B cell (primary cell): ENCODE measurements around the gene SMPX. TPM values are rescaled to one million over a fixed set of nuclear protein-coding genes. Genes with fewer than 3 reads are reported as not detected.

Experiments
- ATAC-seq: fragments of 200-7000 bp; cut with Tn5 transposase; one replicate; pipeline ENCODE4 v1.10.0; 2021; ENCODE audit warnings: low read depth, mild to moderate bottlenecking, moderate number of reproducible peaks, moderate library complexity
- CTCF ChIA-PET: fragments of 350-600 bp; sonication (Branson Sonifier 250); formaldehyde crosslinking; loops from one replicate; lab custom pipeline; 2021; ENCODE audit warnings: antibody characterized with exemption, inconsistent platforms; lab: Charles Lee
- POLR2A ChIA-PET: fragments of 350-600 bp; sonication (Branson Sonifier 250); formaldehyde crosslinking; loops from one replicate; lab custom pipeline; 2021; ENCODE audit warnings: antibody characterized with exemption; lab: Charles Lee
- DNase-seq: peaks from one replicate; pipeline ENCODE4 v3.0.0; 2013
- H2AFZ ChIP-seq: 2 replicates; pipeline ENCODE4 v1.6.1; 2012; ENCODE audit warnings: mild to moderate bottlenecking, low read depth, low read length; ENCODE audit not compliant: insufficient read depth, poor library complexity, severe bottlenecking
- H3K27ac ChIP-seq, 2 donors: 1 replicate in 1 of 2; 2 replicates in 1 of 2; pipeline ENCODE4 v1.5.1; 2012 to 2013; ENCODE audit warnings: low read length in 2 of 2, mild to moderate bottlenecking in 2 of 2, moderate library complexity in 1 of 2
- H3K27me3 ChIP-seq, 4 experiments: fragments of 200-600 bp in 1 of 4; sonication (generic) in 1 of 4; replicated peaks in 1 of 4; 1 replicate in 2 of 4; 2 replicates in 2 of 4; pipeline versions ENCODE4 v1.6.1 to v1.7.0; 2013 to 2016; ENCODE audit warnings: low read length in 3 of 4, mild to moderate bottlenecking in 2 of 4, mixed read lengths in 1 of 4, moderate library complexity in 1 of 4; ENCODE audit not compliant: insufficient read depth in 4 of 4, control insufficient read depth in 3 of 4; ENCODE audit errors: control extremely low read depth in 1 of 4
- H3K36me3 ChIP-seq, 2 experiments: replicated peaks in 1 of 2; 1 replicate in 1 of 2; 2 replicates in 1 of 2; pipeline versions ENCODE4 v1.6.1 to v1.7.1; 2013; ENCODE audit warnings: low read length in 1 of 2; ENCODE audit not compliant: insufficient read depth in 2 of 2, control insufficient read depth in 1 of 2; ENCODE audit errors: control extremely low read depth in 1 of 2, extremely low read depth in 1 of 2
- H3K4me1 ChIP-seq, 2 donors: fragments of 200-600 bp in 1 of 2; sonication (generic) in 1 of 2; 1 replicate in 1 of 2; 2 replicates in 1 of 2; pipeline versions ENCODE4 v1.5.1 to v1.6.1; 2013 to 2017; ENCODE audit warnings: low read length in 2 of 2; ENCODE audit not compliant: control insufficient read depth in 2 of 2, insufficient read depth in 2 of 2
- H3K4me2 ChIP-seq: replicated peaks from 2 replicates; pipeline ENCODE3; 2012; ENCODE audit warnings: mild to moderate bottlenecking, low read depth, low read length; ENCODE audit not compliant: poor library complexity, severe bottlenecking
- H3K4me3 ChIP-seq, 5 experiments: fragments of 200-600 bp in 1 of 5; sonication (generic) in 1 of 5; 1 replicate in 3 of 5; 2 replicates in 2 of 5; pipeline versions ENCODE4 v1.5.1 to v1.7.0; 2011 to 2016; ENCODE audit warnings: low read length in 4 of 5, mild to moderate bottlenecking in 4 of 5, low read depth in 2 of 5, control low read depth in 1 of 5, moderate library complexity in 1 of 5; ENCODE audit not compliant: insufficient read depth in 1 of 5; ENCODE audit errors: control extremely low read depth in 1 of 5, extremely low read depth in 1 of 5
- H3K79me2 ChIP-seq: fragments of 200-600 bp; sonication (generic); one replicate; pipeline ENCODE4 v1.6.0; 2016; ENCODE audit warnings: low read length; ENCODE audit not compliant: control insufficient read depth, insufficient read depth
- H3K9ac ChIP-seq: fragments of 200-600 bp; sonication (generic); 2 replicates; pipeline ENCODE4 v1.6.1; 2017; ENCODE audit warnings: mild to moderate bottlenecking, low read length, moderate library complexity
- H3K9me3 ChIP-seq, 3 donors: one replicate each; pipeline versions ENCODE4 v1.6.1 to v1.7.1; 2013; ENCODE audit warnings: low read length in 2 of 3; ENCODE audit not compliant: control insufficient read depth in 2 of 3, insufficient read depth in 1 of 3; ENCODE audit errors: control extremely low read depth in 1 of 3
- H4K20me1 ChIP-seq: 2 replicates; pipeline ENCODE4 v1.6.0; 2012; ENCODE audit warnings: mild to moderate bottlenecking, low read length; ENCODE audit not compliant: insufficient read depth, control insufficient read depth, poor library complexity, severe bottlenecking
- H3K27ac Mint-ChIP-seq: one replicate; pipeline ENCODE4 v1.8.0; 2021; ENCODE audit warnings: mixed read lengths
- H3K27me3 Mint-ChIP-seq: one replicate; pipeline ENCODE4 v1.8.0; 2021; ENCODE audit warnings: mixed read lengths
- H3K4me1 Mint-ChIP-seq: one replicate; pipeline ENCODE4 v1.8.0; 2021; ENCODE audit warnings: mixed read lengths
- H3K4me3 Mint-ChIP-seq: one replicate; pipeline ENCODE4 v1.8.0; 2021; ENCODE audit warnings: mixed read lengths
- H3K9me3 Mint-ChIP-seq: one replicate; pipeline ENCODE4 v1.8.0; 2022; ENCODE audit warnings: mixed read lengths; ENCODE audit not compliant: insufficient read depth
- EZH2 ChIP-seq: IDR thresholded peaks from 2 replicates; pipeline ENCODE4 v1.6.1; 2012; ENCODE audit warnings: borderline replicate concordance, low read depth, mild to moderate bottlenecking, moderate library complexity, low read length; ENCODE audit not compliant: insufficient read depth, poor library complexity, severe bottlenecking
- WGBS: methylation state at CpG from one replicate; pipeline ENCODE4 v1.1.5; 2013; ENCODE audit warnings: missing lambda C conversion rate; ENCODE audit not compliant: insufficient coverage; 5-methylcytosine and 5-hydroxymethylcytosine counted together
- intact Hi-C: fragments of 100-400 bp; cut with micrococcal nuclease; formaldehyde crosslinking; loops from one replicate; pipeline ENCODE4 v1.10.0; 2022
- polyA plus RNA-seq: library from polyadenylated mRNA; depleted of rRNA; stranded (reverse); fragments of >200 nt; gene quantifications from 2 replicates; pipeline ENCODE4 v1.2.3, GENCODE V29; 2012
- total RNA-seq, 2 donors: library from RNA; stranded (reverse); fragments of 120-200 nt in 1 of 2; gene quantifications; 1 replicate in 1 of 2; 2 replicates in 1 of 2; pipeline versions ENCODE4 v1.2.3 to v1.2.4, GENCODE V29; 2013 to 2022
- TF ChIP-seq, protein P1 (sequence below): fragments of 200-600 bp; IDR thresholded peaks from one replicate; pipeline ENCODE4 v1.8.0; 2022; ENCODE audit warnings: antibody characterized with exemption, mild to moderate bottlenecking

The SMPX gene
- total and polyA plus RNA-seq, 2 donors (not counting 1 experiment from before 2014, with no cell fraction given), result not detected

DNA sequence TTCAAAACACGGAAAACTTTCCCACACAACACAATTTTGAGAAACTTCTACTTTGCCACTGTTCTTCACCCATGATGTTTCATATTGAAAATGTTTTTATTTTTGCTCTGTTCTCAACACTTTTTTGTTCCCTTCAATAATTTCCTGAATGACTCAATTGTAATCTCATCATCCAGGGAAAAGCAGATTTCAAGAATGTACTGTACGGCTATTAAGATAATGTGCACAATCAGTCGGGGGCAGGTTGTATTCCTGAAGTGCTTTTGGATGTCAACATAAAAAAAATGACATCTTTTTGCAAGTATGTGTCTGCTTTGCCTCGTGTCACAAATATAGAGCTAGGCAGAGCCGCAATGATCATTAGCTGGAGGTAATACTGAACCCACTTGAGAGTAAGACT, 9.7 kb downstream of the SMPX start:
- no peak for DNase-seq
- WGBS, result no CpG with 5 or more reads among the region's 5 CpGs
- H3K27me3 ChIP-seq, result peaks cover 0 to 6% (median 0%) of the 10 kb centered on the region in 4 experiments
- no peaks in the 10 kb centered on the region for H3K9me3 ChIP-seq
- ChIA-PET POLR2A (no interaction called here), CTCF (interaction anchor here (1.1 to 6.3 kb wide), 2 partner anchors 23 to 1218 kb away, joined by 3 to 88 read pairs; no protein-coding TSS in a partner anchor)
- H4K20me1 ChIP-seq, result no peaks in the 10 kb centered on the region
- no peaks in the 10 kb centered on the region for H3K36me3 ChIP-seq
- no peak overlapping the region for H3K4me3 ChIP-seq
- H3K27ac Mint-ChIP-seq, result no peak overlapping the region
- H3K4me3 Mint-ChIP-seq, result no peak overlapping the region
- H3K9me3 Mint-ChIP-seq, result no peaks in the 10 kb centered on the region
- no peaks in the 10 kb centered on the region for H3K4me1 ChIP-seq
- no peak overlapping the region for H3K4me2 ChIP-seq
- TF ChIP-seq, protein P1, sequence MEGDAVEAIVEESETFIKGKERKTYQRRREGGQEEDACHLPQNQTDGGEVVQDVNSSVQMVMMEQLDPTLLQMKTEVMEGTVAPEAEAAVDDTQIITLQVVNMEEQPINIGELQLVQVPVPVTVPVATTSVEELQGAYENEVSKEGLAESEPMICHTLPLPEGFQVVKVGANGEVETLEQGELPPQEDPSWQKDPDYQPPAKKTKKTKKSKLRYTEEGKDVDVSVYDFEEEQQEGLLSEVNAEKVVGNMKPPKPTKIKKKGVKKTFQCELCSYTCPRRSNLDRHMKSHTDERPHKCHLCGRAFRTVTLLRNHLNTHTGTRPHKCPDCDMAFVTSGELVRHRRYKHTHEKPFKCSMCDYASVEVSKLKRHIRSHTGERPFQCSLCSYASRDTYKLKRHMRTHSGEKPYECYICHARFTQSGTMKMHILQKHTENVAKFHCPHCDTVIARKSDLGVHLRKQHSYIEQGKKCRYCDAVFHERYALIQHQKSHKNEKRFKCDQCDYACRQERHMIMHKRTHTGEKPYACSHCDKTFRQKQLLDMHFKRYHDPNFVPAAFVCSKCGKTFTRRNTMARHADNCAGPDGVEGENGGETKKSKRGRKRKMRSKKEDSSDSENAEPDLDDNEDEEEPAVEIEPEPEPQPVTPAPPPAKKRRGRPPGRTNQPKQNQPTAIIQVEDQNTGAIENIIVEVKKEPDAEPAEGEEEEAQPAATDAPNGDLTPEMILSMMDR, result no peak
- no peak for TF ChIP-seq EZH2
- H3K79me2 ChIP-seq, result no peaks in the 10 kb centered on the region
- no peak overlapping the region for H2AFZ ChIP-seq
- no peak overlapping the region for H3K9ac ChIP-seq
- H3K4me1 Mint-ChIP-seq, result no peaks in the 10 kb centered on the region
- no peak for ATAC-seq
- peaks cover 12% of the 10 kb centered on the region for H3K27me3 Mint-ChIP-seq
- intact Hi-C loops, result loop anchor here (10.0 kb wide), 1 partner anchor 253 kb away; no protein-coding TSS in a partner anchor
- H3K27ac ChIP-seq, result no peak overlapping the region

DNA sequence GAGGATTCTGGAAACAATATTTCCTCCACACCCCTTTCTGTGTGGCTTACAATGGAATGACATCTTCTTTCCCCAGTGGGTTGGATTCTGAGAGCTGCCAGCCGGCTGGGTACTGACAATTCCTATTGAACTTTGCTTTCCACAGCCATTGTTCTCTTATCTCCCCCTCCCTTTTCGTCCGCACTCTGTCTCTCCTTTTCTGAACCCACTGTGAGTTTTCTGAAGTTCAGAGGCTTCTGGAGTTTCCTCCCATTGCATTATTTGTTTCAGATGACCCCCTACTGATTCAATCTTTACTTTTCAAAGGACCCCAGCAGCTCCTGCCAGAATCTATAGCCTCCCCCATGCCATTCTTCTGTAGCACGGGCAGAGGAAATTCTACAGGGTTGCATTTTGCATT, 10.4 kb downstream of the SMPX start:
- POLR2A ChIA-PET, result no interaction called here

More for the DNA sequence above, 10.4 kb downstream of the SMPX start:
- Histone ChIP-seq H3K4me1 (no peaks in the 10 kb centered on the region), H3K9ac (no peak overlapping the region), H3K36me3 (no peaks in the 10 kb centered on the region), H3K4me3 (no peak overlapping the region), H4K20me1 (no peaks in the 10 kb centered on the region), H3K79me2 (no peaks in the 10 kb centered on the region), H3K27ac (no peak overlapping the region), H2AFZ (no peak overlapping the region), H3K9me3 (no peaks in the 10 kb centered on the region), H3K4me2 (no peak overlapping the region), H3K27me3 (peaks cover 0 to 6% (median 0%) of the 10 kb centered on the region in 4 experiments)
- Mint-ChIP-seq H3K9me3 (no peaks in the 10 kb centered on the region), H3K4me1 (no peaks in the 10 kb centered on the region), H3K27me3 (peaks cover 12% of the 10 kb centered on the region), H3K27ac (no peak overlapping the region), H3K4me3 (no peak overlapping the region)
- TF ChIP-seq EZH2, result no peak
- TF ChIP-seq, protein P1, result no peak
- intact Hi-C loops, result loop anchor here (10.0 kb wide), 1 partner anchor 253 kb away; no protein-coding TSS in a partner anchor
- DNase-seq, result no peak
- WGBS, result no CpG with 5 or more reads among the region's 4 CpGs
- CTCF ChIA-PET, result interaction anchor here (0.6 to 6.3 kb wide), 3 partner anchors 22 to 1218 kb away, joined by 3 to 88 read pairs (median 3); no protein-coding TSS in a partner anchor
- no peak for ATAC-seq
